GM19043 (cell line): Measurements from ENCODE around the gene HDAC2.
"Not testable (repeated sequence)": the region's sequence is repeated elsewhere in the genome, so short reads cannot be mapped to it uniquely, and the experiment has no call there.

Source experiments
- ATAC-seq: cut with Tn5 transposase; IDR thresholded peaks from one replicate; pipeline ENCODE4 v1.9.1; 2021; ENCODE audit warnings: low read depth; ENCODE audit not compliant: unreplicated experiment

The HDAC2 gene

DNA sequence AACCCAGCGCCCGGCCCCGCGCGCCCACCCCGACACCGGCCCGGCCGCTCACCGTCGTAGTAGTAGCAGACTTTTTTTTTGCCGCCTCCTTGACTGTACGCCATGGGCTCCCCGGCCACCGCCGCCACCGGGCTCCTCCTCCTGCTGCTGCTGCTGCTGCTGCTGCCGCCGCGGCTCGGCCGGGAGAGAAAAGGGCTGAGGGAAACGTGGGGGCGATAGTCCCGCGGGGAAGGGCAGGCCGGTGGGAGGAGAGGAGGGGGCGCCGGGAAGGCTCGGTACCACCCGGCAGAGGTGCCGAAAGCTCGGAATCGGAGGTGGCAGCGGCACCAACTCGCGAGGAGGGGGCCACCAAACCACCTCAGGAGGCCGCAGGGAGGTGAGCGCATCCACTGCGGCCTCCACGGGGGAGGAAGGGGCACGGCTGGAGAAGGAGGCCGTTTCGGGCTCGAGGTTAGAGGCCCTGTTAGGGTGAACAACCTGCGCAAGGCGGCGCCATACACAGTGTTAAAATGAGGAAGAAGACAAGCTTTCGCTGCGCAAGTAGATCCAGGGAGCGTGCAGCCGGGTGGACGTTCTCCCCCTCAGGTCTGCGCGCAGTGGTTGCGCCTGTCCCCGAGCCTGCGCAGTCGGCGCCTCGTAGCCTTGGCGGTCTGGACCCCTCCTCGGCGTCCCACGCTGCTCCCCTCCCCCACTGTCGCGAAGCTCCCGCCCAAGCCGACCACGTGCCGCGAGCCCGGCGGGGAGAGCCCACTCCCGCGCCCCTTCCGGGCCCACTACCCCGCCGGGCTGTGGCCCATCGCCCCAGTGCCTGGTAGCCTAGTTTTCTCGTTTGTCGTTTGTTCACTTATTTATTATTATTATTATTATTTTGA, at the start of gene HDAC2:
TSS of gene HDAC2 (minus strand) at position 344 of the 872 bp plus-strand sequence. CDS start at position 104, 240 bp downstream.
- peak; percentile 64 for ATAC-seq

GRCh38 chr6:114020196-114020595, 49.2 kb upstream of the HDAC2 start:
- no peak for ATAC-seq

DNA sequence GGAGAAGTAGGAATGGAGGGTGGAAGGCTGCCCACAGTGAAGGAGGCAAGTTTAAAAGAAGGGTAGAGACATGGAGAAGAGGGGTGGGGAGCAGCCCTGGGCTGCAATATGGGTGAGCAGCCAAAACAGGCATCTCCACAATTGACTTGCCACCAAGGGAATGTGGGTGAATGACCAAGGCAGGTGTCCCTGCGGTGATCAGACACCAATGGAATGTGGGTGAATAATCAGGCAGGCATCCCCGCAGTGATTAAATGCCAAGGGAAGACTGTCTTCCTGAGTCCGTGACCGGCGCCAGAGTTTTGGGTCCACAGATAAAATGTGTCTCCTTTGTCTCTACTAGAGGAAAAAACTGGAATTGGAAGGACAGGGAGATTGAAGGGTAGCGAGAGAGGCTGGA, 46.2 kb upstream of the HDAC2 start:
- ATAC-seq = not testable (repeated sequence)

DNA sequence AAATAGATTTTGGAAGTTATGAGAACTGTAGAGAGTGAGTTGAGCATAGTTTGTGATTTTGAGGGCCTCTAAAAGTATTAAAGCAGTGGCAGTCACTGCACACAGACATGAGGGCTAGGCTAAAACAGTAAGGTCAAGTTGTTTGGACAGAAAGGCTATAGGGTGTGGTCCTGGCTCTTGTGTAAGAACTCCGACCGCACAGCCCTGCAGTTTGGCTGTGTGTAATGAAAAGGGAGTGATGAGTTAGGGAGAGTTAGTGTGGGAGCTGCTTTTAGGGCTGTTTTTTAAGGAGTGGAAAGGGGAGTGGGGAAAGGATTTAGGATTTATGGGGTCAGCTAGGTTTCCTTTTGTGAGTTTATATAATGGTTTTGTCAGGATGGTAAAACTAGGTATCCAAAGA, 43.2 kb upstream of the HDAC2 start:
- ATAC-seq = not testable (repeated sequence)

DNA sequence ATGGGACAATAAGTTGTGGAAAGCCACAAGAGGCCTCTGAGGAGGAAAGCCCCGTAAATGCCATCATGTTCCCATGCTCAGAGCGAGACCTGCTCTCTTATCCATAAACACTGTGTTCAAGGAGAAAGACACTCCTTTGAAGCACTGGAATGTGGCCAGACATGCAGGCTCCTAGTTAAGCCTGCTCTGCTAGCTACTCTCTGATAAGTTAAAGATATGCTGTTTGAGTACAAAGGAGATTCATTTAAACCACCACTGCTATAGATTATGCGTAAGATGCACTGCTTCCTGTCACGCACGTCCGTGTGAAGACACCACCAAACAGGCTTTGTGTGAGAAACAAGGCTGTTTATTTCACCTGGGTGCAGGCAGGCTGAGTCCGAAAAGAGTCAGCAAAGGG, 40.5 kb upstream of the HDAC2 start:
- not testable (repeated sequence) for ATAC-seq

DNA sequence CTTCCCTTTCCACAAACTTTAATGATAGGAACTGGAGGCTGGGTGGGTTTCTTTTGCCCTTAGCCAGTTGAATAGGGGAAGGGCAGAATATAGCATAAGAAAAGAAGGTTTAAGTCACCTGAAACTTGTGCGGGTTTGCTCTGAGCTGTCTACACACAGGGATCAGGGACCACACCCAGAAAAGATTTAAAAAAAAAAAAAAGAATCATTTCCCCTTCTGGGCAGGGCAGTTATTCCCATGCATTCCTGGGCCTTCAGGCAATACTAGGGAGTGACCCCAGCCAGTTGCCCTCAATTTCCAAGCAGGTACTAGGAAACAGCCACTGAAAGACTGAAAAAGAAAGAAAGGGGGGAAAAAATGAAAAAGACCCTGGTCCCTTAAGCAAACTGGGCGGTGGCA, 39.6 kb upstream of the HDAC2 start:
- ATAC-seq = no peak

DNA sequence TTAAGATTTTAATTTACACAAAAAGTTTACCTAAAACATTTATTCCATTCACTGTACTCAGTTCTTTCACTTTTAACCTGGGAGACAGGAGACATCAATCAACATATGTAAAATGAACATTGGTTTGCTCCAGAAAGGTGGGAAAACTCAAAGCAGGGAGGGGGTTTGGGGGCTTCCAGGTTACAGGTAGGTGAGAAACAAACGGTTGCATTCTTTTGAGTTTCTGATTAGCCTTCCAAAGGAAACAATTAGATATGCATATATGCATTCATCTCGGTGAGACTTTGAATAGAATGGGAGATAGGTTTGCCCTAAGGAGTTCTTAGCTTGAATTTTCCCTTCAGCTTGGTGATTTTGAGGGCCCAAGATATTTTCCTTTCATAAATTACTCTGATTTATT, 38.2 kb upstream of the HDAC2 start:
- no peak for ATAC-seq

- ATAC-seq = no peak
Observed at GRCh38 chr6:114008331-114008730, 37.4 kb upstream of the HDAC2 start.

GRCh38 chr6:114007516-114007915, 36.6 kb upstream of the HDAC2 start:
- peak; percentile 84 for ATAC-seq

DNA sequence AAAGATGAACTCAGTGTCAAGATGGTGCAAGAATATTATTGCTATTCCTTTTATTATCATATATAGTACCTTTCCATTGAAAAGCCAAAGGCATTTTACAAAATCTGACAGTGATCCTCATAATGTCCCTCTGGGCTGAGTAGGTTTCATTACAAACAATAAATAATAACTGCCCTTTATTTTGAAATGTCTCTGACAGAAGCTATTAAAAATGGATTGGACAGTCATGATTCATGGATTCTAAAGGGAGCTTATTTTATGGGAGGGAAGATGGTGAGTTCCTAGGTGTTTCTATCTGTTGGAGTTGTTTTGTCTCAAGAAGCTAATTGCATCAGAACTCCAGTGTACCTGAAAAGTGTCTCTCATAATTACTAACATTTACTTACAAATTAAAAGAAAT, 30.4 kb upstream of the HDAC2 start:
- ATAC-seq = no peak

DNA sequence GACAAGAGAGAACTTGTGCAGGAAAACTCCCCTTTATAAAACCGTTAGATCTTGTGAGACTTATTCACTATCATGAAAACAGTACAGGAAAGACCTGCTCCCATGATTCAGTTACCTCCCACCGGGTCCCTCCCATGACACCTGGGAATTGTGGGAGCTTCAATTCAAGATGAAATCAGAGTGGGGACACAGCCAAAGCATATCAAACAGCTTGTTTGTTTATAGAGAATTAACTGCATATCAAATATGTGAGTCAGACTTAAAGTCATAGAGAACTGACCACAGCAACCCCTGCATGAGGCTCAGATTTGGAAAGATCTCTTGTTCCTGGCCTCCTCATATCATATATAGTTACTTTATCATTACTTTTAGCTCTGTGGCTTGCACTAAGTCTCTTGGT, 29.1 kb upstream of the HDAC2 start:
- ATAC-seq = no peak

- ATAC-seq = no peak
Observed at GRCh38 chr6:113999284-113999683, 28.3 kb upstream of the HDAC2 start.

- no peak for ATAC-seq
Observed at GRCh38 chr6:113998811-113999210, 27.9 kb upstream of the HDAC2 start.

DNA sequence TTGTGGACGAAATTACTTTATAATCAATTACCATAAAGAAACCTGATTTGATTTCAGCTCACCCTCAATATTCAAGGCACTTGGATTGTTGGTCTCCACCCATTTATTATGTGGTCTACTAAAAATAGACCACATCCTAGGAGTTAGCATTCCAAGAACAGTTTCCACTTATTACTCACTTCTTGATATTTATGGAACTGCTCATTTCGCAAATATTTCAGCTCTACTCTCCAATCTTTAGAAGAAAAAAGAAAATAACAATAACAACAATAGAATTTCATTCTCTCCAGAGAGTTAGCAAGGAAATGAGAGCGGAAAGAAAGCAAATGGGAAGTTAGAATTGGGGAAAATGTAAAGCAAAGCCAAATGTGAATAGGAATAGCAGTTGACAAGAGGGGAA, 26.2 kb upstream of the HDAC2 start:
- no peak for ATAC-seq

- no peak for ATAC-seq
Observed at GRCh38 chr6:113995634-113996033, 24.7 kb upstream of the HDAC2 start.

DNA sequence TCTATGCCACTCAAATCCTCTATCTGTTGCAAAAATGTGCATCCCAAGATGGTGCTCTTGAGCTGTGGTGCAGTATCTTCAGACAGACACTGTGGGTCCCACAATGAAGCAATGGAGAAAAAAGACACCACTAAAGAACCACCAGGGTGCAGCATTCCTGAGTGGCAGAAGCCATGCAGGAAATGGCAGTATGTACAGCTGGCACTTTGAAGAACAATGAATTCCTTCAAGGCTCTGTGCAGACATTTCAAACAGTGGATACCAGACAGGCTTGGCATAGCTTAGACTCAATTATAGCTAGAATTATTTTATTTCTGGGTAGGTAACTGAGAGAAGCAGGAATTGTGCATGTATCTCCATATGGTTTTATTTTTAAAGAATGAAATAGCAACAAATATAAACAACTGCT, 24.0 kb upstream of the HDAC2 start:
- ATAC-seq = peak; percentile 87

DNA sequence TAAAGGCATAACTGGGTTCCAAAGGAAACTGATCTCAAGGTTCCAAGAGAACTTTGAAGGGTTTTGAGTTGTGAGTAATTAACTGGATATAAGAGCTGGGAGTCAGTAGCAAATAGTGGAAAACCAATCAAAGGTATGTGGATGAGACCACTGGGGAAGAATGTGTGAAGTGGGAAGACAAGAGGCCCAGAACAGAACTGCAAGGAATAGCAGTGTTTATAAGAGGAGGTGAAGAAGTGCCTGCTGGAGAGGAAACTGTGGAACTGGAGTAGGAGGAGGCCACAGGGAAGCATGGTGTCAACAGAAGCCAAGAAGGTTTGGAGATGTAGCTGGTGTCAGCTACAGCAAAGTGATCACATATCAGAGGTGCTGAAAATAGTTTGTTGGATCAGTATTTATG, 18.7 kb upstream of the HDAC2 start:
- no peak for ATAC-seq

DNA sequence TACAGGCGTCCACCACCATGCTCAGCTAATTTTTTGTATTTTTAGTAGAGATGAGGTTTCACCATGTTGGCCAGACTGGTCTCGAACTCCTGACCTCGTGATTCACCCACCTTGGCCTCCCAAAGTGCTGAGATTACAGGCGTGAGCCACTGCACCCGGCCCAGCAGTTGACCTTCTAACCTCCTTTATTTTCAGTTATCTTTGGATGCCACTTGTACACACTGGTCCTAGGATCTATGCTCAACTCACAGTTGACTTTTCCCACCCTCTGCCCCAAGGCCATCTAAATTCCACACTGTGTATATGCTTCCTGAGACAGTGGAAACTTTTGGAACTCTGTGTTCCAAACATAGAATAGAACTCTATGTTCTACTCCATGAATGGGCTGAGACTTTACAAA, 11.7 kb upstream of the HDAC2 start:
- not testable (repeated sequence) for ATAC-seq

- no peak for ATAC-seq
Observed at GRCh38 chr6:113982055-113982550, 11.2 kb upstream of the HDAC2 start.

DNA sequence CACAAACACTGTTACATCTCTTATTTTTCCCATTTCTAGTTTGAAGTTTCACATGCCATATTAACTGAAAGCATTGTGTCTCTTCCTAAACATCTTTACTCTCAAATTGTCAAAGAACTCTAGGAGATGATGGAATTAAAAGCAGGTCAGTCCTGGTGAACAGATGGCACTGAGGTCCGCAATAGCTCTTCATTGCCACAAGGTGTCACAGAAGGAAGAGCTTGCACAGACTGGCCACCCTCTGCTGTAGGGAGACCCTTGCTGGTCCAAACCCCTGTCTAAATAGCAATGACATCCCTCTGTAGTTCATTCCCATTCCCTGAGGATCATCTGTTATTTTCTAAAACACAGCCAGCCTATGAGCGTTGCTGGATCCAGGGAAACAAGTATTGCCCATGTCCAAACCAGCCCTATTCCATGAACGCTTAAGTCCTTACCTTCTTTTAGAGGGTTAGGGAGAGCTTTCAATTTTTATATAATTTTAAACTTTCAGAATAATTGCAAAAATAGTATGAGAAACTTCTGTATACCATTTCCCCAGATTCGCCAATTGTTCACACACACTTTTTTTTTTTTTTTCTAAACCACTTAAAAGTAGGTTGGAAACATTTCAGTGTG, 10.1 kb upstream of the HDAC2 start:
- peak; percentile 73 for ATAC-seq

- ATAC-seq = peak; percentile 60
Observed at GRCh38 chr6:113979937-113980336, 9.0 kb upstream of the HDAC2 start.
